ENCODE data around the gene SIL1. TPM values are rescaled to one million over a fixed set of nuclear protein-coding genes. Genes with fewer than 3 reads are reported as not detected.
"Not testable (repeated sequence)": the region's sequence is repeated elsewhere in the genome, so short reads cannot be mapped to it uniquely, and the experiment has no call there.

The SIL1 gene
- polyA plus RNA-seq, 1 experiment: 64.6 TPM

DNA sequence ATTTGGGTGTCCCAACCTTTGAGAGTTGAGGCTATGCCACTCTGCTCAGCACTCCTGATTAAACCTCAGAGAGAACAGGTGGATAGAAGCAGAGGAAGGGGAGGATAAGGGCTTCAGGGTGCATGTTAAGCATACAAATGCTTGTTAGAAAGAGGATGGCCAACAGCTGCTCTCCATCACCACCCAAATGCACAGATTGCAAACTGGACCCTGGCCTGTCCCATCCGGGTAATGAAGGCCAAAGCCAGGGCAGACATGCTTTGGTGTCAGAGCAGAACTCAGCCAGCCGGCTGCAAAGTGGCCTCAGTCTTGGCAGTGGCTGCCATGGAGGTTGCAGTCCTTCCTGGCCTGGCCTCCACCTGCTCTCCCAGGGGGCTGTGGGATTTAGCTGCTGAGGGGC, 84.3 kb downstream of the SIL1 start:
- DNase-seq (ENCODE audit: low read depth, low spot score): no peak
- Histone ChIP-seq H3K27me3 (ENCODE audit: control insufficient read depth, insufficient read depth, low read length) (no peaks in the 10 kb centered on the region), H3K4me3 (ENCODE audit: low read depth, low read length) (no peak overlapping the region), H3K9me3 (ENCODE audit: control insufficient read depth, insufficient read depth, low read length) (no peaks in the 10 kb centered on the region), H3K27ac (ENCODE audit: low read depth, low read length) (peak overlapping the region; percentile 2)
- TF ChIP-seq, protein P1, sequence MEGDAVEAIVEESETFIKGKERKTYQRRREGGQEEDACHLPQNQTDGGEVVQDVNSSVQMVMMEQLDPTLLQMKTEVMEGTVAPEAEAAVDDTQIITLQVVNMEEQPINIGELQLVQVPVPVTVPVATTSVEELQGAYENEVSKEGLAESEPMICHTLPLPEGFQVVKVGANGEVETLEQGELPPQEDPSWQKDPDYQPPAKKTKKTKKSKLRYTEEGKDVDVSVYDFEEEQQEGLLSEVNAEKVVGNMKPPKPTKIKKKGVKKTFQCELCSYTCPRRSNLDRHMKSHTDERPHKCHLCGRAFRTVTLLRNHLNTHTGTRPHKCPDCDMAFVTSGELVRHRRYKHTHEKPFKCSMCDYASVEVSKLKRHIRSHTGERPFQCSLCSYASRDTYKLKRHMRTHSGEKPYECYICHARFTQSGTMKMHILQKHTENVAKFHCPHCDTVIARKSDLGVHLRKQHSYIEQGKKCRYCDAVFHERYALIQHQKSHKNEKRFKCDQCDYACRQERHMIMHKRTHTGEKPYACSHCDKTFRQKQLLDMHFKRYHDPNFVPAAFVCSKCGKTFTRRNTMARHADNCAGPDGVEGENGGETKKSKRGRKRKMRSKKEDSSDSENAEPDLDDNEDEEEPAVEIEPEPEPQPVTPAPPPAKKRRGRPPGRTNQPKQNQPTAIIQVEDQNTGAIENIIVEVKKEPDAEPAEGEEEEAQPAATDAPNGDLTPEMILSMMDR (IDR thresholded peaks at IDR 0.05; ENCODE audit: low read depth, low read length): no peak
- CTCF ChIA-PET: no interaction called here
- POLR2A ChIA-PET: no interaction called here

DNA sequence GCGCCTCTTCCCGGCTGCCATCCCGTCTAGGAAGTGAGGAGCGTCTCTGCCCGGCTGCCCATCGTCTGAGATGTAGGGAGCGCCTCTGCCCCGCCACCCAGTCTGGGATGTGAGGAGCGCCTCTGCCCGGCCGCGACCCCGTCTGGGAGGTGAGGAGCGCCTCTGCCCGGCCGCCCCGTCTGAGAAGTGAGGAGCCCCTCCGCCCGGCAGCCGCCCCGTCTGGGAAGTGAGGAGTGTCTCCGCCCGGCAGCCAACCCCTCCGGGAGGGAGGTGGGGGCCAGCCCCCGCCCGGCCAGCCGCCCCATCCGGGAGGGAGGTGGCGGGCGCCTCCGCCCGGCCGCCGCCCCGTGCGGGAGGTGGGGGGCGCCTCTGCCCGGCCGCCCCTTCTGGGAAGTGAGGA, 85.8 kb downstream of the SIL1 start:
- H3K27ac ChIP-seq (ENCODE audit: low read depth, low read length); POLR2A ChIA-PET; DNase-seq (ENCODE audit: low read depth, low spot score); H3K27me3 ChIP-seq (ENCODE audit: control insufficient read depth, insufficient read depth, low read length); H3K9me3 ChIP-seq (ENCODE audit: control insufficient read depth, insufficient read depth, low read length); H3K4me3 ChIP-seq (ENCODE audit: low read depth, low read length); CTCF ChIA-PET: not testable (repeated sequence)

DNA sequence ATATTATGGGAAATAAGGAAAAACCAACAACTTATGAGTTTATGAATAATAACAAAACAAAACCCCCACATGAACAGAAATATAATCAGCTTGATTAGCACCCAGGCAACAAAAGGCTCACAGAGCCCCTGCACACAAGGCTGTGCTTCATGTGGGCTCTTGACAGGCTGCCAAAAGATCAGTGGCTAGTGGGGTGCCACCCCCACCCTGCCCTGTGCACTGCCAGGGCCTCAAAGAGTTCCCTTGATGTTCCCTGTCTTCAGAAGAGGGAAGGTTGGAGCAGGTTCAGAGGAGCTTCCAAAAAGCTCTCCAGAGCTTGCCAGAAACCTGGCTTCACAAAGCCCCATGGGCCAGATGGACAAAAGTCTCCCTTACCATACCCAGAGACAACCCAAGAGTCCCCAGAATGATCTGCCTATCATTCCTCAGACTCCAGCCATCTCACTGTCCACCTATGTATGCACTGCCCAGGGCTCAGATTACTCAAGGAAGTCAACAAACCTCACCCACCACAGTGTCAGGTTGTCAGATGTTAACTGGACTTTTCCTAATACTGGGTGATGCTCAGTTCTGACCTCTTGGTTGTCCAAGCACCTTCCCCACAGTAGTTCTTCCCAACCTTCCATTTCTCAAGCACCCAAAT, 87.5 kb downstream of the SIL1 start:
- DNase-seq (ENCODE audit: low read depth, low spot score): no peak
- Histone ChIP-seq H3K4me3 (ENCODE audit: low read depth, low read length) (no peak overlapping the region), H3K9me3 (ENCODE audit: control insufficient read depth, insufficient read depth, low read length) (no peaks in the 10 kb centered on the region), H3K27me3 (ENCODE audit: control insufficient read depth, insufficient read depth, low read length) (no peaks in the 10 kb centered on the region), H3K27ac (ENCODE audit: low read depth, low read length) (no peak overlapping the region)
- TF ChIP-seq, protein P1 (IDR thresholded peaks at IDR 0.05; ENCODE audit: low read depth, low read length): no peak
- ChIA-PET CTCF (no interaction called here), POLR2A (interaction anchor here (0.7 to 1.0 kb wide), 2 partner anchors 21 to 467 kb away, joined by 4 to 5 read pairs; no protein-coding TSS in a partner anchor)

DNA sequence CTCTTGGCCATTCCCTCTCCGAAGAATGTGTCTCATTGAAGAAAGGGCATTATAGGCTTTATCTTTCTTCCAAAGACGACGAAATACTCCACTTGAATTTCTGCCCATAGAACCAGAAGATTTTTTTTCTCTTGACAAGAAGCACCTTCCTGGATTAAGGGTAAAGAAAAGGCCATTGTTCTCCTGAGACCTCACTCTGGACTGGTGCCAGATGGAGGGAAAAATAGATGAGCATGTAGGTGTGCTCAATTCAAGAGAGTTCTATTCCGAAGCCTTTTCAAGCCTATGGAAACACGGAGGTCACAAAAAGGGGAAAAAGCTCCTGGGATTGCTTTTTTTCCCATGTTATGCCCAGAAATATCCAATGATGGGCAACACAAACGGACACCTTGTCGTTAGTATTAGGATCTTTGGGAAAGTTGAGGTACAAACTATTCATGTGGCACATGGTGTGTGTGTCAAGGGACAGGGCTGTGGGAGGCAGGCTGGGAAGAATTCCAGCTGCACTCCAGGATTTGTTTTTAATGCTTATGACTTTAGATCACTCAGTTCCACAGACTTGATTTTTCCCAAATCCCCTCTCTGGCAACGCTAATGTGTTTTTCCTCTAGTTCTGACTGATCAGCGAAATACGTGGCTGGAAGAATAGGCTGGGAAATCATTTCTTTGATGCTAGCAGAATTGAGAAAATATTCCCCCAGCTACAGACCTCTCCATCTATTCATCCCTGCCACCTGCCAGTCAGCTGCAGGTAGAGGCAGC, 89.9 kb downstream of the SIL1 start:
- H3K27me3 ChIP-seq (ENCODE audit: control insufficient read depth, insufficient read depth, low read length): no peaks in the 10 kb centered on the region
- H3K9me3 ChIP-seq (ENCODE audit: control insufficient read depth, insufficient read depth, low read length): no peaks in the 10 kb centered on the region
- DNase-seq (ENCODE audit: low read depth, low spot score): no peak
- POLR2A ChIA-PET: interaction anchor here (0.5 kb wide), 1 partner anchor 492 kb away, joined by 3 read pairs; no protein-coding TSS in a partner anchor
- CTCF ChIA-PET: interaction anchor here (0.6 kb wide), 1 partner anchor 27 kb away, joined by 3 read pairs; no protein-coding TSS in a partner anchor
- no peak overlapping the region for H3K4me3 ChIP-seq (ENCODE audit: low read depth, low read length)
- H3K27ac ChIP-seq (ENCODE audit: low read depth, low read length): no peak overlapping the region
- TF ChIP-seq, protein P1 (IDR thresholded peaks at IDR 0.05; ENCODE audit: low read depth, low read length): no peak

DNA sequence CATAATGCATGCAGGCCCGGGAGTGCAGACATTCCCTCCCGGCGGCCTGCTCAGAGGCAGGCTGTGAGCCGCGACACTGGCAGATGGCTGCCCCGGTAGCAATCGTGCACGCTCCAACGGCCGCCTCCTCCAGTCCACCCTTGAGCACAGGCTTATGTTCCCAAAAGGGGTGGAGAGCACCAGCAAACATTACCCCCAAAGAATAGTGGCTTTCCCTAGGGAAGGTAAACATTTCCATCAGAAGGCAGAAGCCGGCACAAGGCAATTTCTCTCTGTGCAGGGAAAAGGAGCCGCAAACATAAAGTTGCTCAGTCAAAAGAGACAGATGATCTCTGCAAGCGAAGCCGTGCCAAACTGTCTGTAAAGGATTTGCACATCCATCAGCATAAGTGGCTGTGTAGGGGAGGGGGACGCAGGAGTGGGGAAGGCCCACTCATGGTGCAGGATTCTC, 92.5 kb downstream of the SIL1 start:
- DNase-seq (ENCODE audit: low read depth, low spot score): no peak
- H3K9me3 ChIP-seq (ENCODE audit: control insufficient read depth, insufficient read depth, low read length): no peaks in the 10 kb centered on the region
- TF ChIP-seq, protein P1 (IDR thresholded peaks at IDR 0.05; ENCODE audit: low read depth, low read length): no peak
- ChIA-PET CTCF (no interaction called here), POLR2A (no interaction called here)
- H3K27me3 ChIP-seq (ENCODE audit: control insufficient read depth, insufficient read depth, low read length): no peaks in the 10 kb centered on the region
- no peak overlapping the region for H3K4me3 ChIP-seq (ENCODE audit: low read depth, low read length)
- peak overlapping the region; percentile 23 for H3K27ac ChIP-seq (ENCODE audit: low read depth, low read length)
